SK-N-SH (cell line): ENCODE results near the gene ADAMTS9. TPM values are rescaled to one million over a fixed set of nuclear protein-coding genes. Genes with fewer than 3 reads are reported as not detected.

ENCODE experiments used
- CTCF ChIA-PET: fragments of 300-600, 350-600 bp; formaldehyde crosslinking; extraction: SDS; loops from one replicate; lab custom pipeline; 2021; lab: Yijun Ruan, JAX
- POLR2A ChIA-PET: fragments of 350-600 bp; sonication (Branson Sonifier 250); formaldehyde crosslinking; extraction: SDS; loops from one replicate; lab custom pipeline; 2020; ENCODE audit warnings: antibody characterized with exemption, inconsistent platforms; lab: Yijun Ruan, JAX
- DNase-seq: peaks from one replicate; pipeline ENCODE4 v3.0.0; 2012
- H2AFZ ChIP-seq: fragments of 200-600 bp; sonication (generic); 2 replicates; pipeline ENCODE4 v1.8.1; 2016; ENCODE audit warnings: antibody characterized with exemption, mild to moderate bottlenecking, low read depth
- H3F3A ChIP-seq: fragments of 200-600 bp; sonication (generic); replicated peaks from 2 replicates; pipeline ENCODE3; 2016; ENCODE audit warnings: antibody characterized with exemption, mild to moderate bottlenecking; ENCODE audit not compliant: insufficient read depth
- H3K27ac ChIP-seq, 2 experiments: fragments of 200-500 bp in 1 of 2; fragments of 200-600 bp in 1 of 2; sonication (Bioruptor generic) in 1 of 2; sonication (generic), shearing (Covaris generic) in 1 of 2; 2 replicates each; pipeline versions ENCODE4 v1.5.1 to v1.6.1; 2014 to 2016; ENCODE audit warnings: low read depth in 2 of 2, inconsistent platforms in 1 of 2, low read length in 1 of 2, mild to moderate bottlenecking in 1 of 2, mixed read lengths in 1 of 2
- H3K27me3 ChIP-seq: fragments of 200-600 bp; sonication (generic), shearing (Covaris generic); 2 replicates; pipeline ENCODE4 v1.6.1; 2016; ENCODE audit warnings: mixed run types; ENCODE audit not compliant: insufficient read depth
- H3K36me3 ChIP-seq, 2 experiments: fragments of 200-500 bp in 1 of 2; fragments of 200-600 bp in 1 of 2; sonication (Bioruptor generic) in 1 of 2; sonication (generic) in 1 of 2; replicated peaks in 1 of 2; 2 replicates each; pipeline versions ENCODE3 to v1.5.1; 2014 to 2016; ENCODE audit warnings: low read length in 1 of 2, mild to moderate bottlenecking in 1 of 2; ENCODE audit not compliant: insufficient read depth in 2 of 2, control insufficient read depth in 1 of 2
- H3K4me1 ChIP-seq, 2 experiments: fragments of 200-500 bp in 1 of 2; fragments of 200-600 bp in 1 of 2; sonication (Bioruptor generic) in 1 of 2; sonication (generic), shearing (Covaris generic) in 1 of 2; 2 replicates each; pipeline versions ENCODE4 v1.5.1 to v1.6.1; 2014 to 2016; ENCODE audit warnings: low read depth in 1 of 2, low read length in 1 of 2, mixed run types in 1 of 2; ENCODE audit not compliant: insufficient read depth in 2 of 2, control insufficient read depth in 1 of 2
- H3K4me2 ChIP-seq: fragments of 200-600 bp; sonication (generic), shearing (Covaris generic); 2 replicates; pipeline ENCODE4 v1.6.1; 2017; ENCODE audit warnings: mixed run types
- H3K4me3 ChIP-seq, 2 experiments: fragments of 200-500 bp in 1 of 2; fragments of 200-600 bp in 1 of 2; sonication (Bioruptor generic) in 1 of 2; sonication (generic), shearing (Covaris generic) in 1 of 2; 2 replicates each; pipeline versions ENCODE4 v1.5.1 to v1.8.1; 2014 to 2016; ENCODE audit warnings: low read depth in 2 of 2, inconsistent platforms in 1 of 2, low read length in 1 of 2, mild to moderate bottlenecking in 1 of 2, mixed read lengths in 1 of 2, moderate library complexity in 1 of 2
- H3K79me2 ChIP-seq: fragments of 200-600 bp; sonication (generic); 2 replicates; pipeline ENCODE4 v1.8.1; 2017; ENCODE audit warnings: mild to moderate bottlenecking; ENCODE audit not compliant: insufficient read depth
- H3K9ac ChIP-seq: fragments of 200-600 bp; sonication (generic); 2 replicates; pipeline ENCODE4 v1.6.1; 2017; ENCODE audit warnings: mixed run types
- H3K9me2 ChIP-seq: fragments of 200-600 bp; sonication (generic); 2 replicates; pipeline ENCODE4 v1.6.1; 2017; ENCODE audit warnings: mixed run types
- H3K9me3 ChIP-seq: fragments of 200-600 bp; sonication (generic); 2 replicates; pipeline ENCODE4 v1.6.1; 2017; ENCODE audit warnings: mixed run types, mild to moderate bottlenecking, moderate library complexity
- H4K20me1 ChIP-seq: fragments of 200-600 bp; sonication (generic); 2 replicates; pipeline ENCODE4 v1.6.1; 2017; ENCODE audit warnings: mild to moderate bottlenecking, mixed run types; ENCODE audit not compliant: insufficient read depth
- CHD2 ChIP-seq: fragments of 150-350 bp; IDR thresholded peaks from 2 replicates; pipeline ENCODE4 v1.6.1; 2018; ENCODE audit warnings: low read length; ENCODE audit not compliant: partially characterized antibody
- ELF1 ChIP-seq: IDR thresholded peaks from 2 replicates; pipeline ENCODE4 v1.4.0; 2012
- FOXJ3 ChIP-seq: sonication (generic); formaldehyde crosslinking; IDR thresholded peaks from 2 replicates; pipeline ENCODE4 v1.5.1; 2020; ENCODE audit warnings: mild to moderate bottlenecking, missing genetic modification reagents
- GATA2 ChIP-seq: sonication (generic); formaldehyde crosslinking; IDR thresholded peaks from 2 replicates; pipeline ENCODE4 v1.5.0; 2020; ENCODE audit warnings: mild to moderate bottlenecking, missing genetic modification reagents
- JUND ChIP-seq: IDR thresholded peaks from 2 replicates; pipeline ENCODE4 v1.4.0; 2012
- MEF2A ChIP-seq: IDR thresholded peaks from 2 replicates; pipeline ENCODE4 v1.4.0; 2012; ENCODE audit warnings: low read depth, borderline replicate concordance
- NFIC ChIP-seq: IDR thresholded peaks from 2 replicates; pipeline ENCODE4 v1.4.0; 2012; ENCODE audit warnings: borderline replicate concordance
- POLR2AphosphoS5 ChIP-seq: IDR thresholded peaks from 2 replicates; pipeline ENCODE4 v1.6.1; 2012; ENCODE audit warnings: low read depth, low read length
- SIN3A ChIP-seq: IDR thresholded peaks from 2 replicates; pipeline ENCODE4 v1.6.1; 2012; ENCODE audit warnings: low read depth, mild to moderate bottlenecking, low read length, moderate library complexity, borderline replicate concordance
- SMC3 ChIP-seq: IDR thresholded peaks from 2 replicates; pipeline ENCODE4 v1.6.1; 2012; ENCODE audit warnings: low read depth, low read length, improper control_type of control experiment
- TAF1 ChIP-seq: IDR thresholded peaks from 2 replicates; pipeline ENCODE4 v1.6.1; 2012; ENCODE audit warnings: low read depth, mild to moderate bottlenecking, low read length, moderate library complexity, borderline replicate concordance
- WGBS: methylation state at CpG from one replicate; pipeline ENCODE4 v1.1.6; 2017; ENCODE audit warnings: low lambda C conversion rate; 5-methylcytosine and 5-hydroxymethylcytosine counted together
- polyA plus RNA-seq, 3 experiments: library from polyadenylated mRNA; depleted of rRNA; stranded (reverse); fragments of >200 nt; gene quantifications; 2 replicates each; pipeline ENCODE4 v1.2.3, GENCODE V29; 2012
- TF ChIP-seq, protein P1 (sequence below): IDR thresholded peaks from 2 replicates; pipeline ENCODE4 v1.4.0; 2012; ENCODE audit warnings: low read depth, borderline replicate concordance
- TF ChIP-seq, protein P2 (sequence below): IDR thresholded peaks from 2 replicates; pipeline ENCODE4 v1.4.0; 2012; ENCODE audit warnings: low read depth
- TF ChIP-seq, protein P3 (sequence below): IDR thresholded peaks from 2 replicates; pipeline ENCODE4; 2012
- TF ChIP-seq, protein P4 (sequence below): fragments of 200-600 bp; sonication (generic); IDR thresholded peaks from 2 replicates; pipeline ENCODE4 v1.6.1; 2017; ENCODE audit warnings: antibody characterized with exemption, mild to moderate bottlenecking, moderate library complexity

Gene ADAMTS9
- polyA plus RNA-seq, 1 of the 3 experiments (the other 2 are of a cell fraction), result 4.1 TPM

DNA sequence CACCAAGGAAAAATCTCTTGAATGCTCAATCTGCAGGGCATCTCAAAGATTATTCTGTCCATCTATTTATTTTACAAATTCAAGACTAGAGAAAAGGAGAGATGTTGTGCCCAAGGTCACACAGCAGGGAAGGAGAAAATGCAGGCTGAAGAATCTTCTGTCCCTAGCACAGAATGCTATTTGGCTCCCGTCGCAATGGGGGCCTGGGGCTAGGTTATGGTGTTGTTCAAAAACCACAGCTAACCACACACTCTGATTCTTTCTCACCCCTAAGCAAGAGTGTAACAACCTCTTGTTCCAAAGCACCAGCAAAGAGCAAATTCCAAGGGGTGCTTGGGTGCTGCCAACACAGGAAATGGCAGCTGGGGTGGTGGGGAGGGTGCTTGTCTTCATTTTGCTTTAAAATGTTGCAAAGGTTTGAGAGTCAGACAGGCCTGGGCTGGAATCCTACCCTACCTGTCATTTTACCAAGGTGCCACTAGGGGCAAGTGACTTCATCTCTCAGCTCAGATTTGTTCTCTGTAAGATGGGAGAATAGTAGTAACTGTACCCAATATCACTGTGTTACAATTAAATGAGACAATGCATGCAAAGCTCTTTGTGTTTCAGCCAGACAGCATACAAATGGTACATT is 112.5 kb downstream of the ADAMTS9 start (continued):
- TF ChIP-seq, protein P1, sequence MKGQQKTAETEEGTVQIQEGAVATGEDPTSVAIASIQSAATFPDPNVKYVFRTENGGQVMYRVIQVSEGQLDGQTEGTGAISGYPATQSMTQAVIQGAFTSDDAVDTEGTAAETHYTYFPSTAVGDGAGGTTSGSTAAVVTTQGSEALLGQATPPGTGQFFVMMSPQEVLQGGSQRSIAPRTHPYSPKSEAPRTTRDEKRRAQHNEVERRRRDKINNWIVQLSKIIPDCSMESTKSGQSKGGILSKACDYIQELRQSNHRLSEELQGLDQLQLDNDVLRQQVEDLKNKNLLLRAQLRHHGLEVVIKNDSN, result no peak
- TF ChIP-seq, all 33 proteins: peak for 2

DNA sequence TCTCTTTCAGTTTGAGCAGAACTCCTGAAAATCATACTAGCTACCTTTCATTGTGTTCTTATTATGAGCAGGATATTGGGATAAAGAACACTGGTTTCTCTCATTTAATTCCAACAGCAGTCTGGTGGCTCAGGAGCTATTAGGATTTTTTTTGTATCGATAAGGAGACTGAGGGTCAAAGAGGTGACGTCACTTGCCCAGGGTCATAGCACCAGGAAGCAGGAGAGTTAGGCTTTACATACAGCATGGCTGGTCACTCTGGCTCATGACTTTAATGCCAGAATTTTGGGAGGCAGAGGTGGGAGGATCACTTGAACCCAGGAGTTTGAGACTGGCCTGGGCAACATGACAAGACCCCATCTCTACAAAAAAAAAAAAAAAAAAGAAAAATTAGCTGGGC is 113.6 kb downstream of the ADAMTS9 start:
- no peak overlapping the region for H2AFZ ChIP-seq
- POLR2A ChIA-PET, result no interaction called here
- no peaks in the 10 kb centered on the region for H3K9me3 ChIP-seq
- H3K27me3 ChIP-seq, result no peaks in the 10 kb centered on the region
- H3K36me3 ChIP-seq, result peaks cover 0 to 25% of the 10 kb centered on the region in 2 experiments
- H3K27ac ChIP-seq, result no peak overlapping the region
- H3K4me1 ChIP-seq, result peaks cover 0 to 15% of the 10 kb centered on the region in 2 experiments; a peak in 1 of 4 replicates
- no peaks in the 10 kb centered on the region for H4K20me1 ChIP-seq
- no peaks in the 10 kb centered on the region for H3K79me2 ChIP-seq
- WGBS, result 92% methylated on average over 2 of the region's 2 CpGs
- H3K9me2 ChIP-seq, result no peaks in the 10 kb centered on the region
- no peak overlapping the region for H3K9ac ChIP-seq
- no peak overlapping the region for H3K4me3 ChIP-seq
- TF ChIP-seq TAF1, result no peak
- no peak for TF ChIP-seq SMC3
- no peak for TF ChIP-seq SIN3A
- no peak for TF ChIP-seq ELF1
- no peak for TF ChIP-seq POLR2AphosphoS5
- TF ChIP-seq JUND, result no peak
- TF ChIP-seq GATA2 (CRISPR knock-in tag), result no peak
- TF ChIP-seq CHD2, result no peak
- no peak for TF ChIP-seq NFIC
- no peak for TF ChIP-seq MEF2A
- TF ChIP-seq, protein P2, sequence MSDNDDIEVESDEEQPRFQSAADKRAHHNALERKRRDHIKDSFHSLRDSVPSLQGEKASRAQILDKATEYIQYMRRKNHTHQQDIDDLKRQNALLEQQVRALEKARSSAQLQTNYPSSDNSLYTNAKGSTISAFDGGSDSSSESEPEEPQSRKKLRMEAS, result no peak
- TF ChIP-seq, all 33 proteins: peak for 0
- no peak for DNase-seq
- H3F3A ChIP-seq, result no peaks in the 10 kb centered on the region
- CTCF ChIA-PET, result interaction anchor here (0.9 to 2.2 kb wide), 9 partner anchors 11 to 44 kb away, joined by 3 to 14 read pairs (median 6); no protein-coding TSS in a partner anchor
- no peak overlapping the region for H3K4me2 ChIP-seq

DNA sequence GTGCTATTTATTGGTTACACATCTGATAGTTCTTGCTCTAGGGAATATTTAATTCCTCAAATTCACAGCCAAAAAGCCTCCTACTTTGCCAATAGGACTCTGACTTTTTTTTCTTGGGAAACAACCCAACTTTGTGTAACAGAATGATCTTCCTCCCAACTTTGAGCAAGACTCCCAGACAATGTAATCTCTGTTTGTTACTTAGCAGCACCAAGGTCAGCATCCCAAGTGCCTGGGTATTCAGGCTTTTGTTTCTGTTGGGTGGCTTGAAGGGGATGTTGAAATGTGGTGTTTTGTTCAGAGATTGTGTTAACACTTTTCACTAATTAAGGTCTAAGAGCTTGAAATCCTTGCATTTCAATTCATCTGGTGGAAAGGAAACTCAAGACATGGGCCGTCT is 115.8 kb downstream of the ADAMTS9 start:
- Histone ChIP-seq H3K27me3 (no peaks in the 10 kb centered on the region), H3K9me3 (no peaks in the 10 kb centered on the region), H3K27ac (peak overlapping the region in 1 of 2 experiments; percentile 19; a peak in 1 of 4 replicates), H3K4me3 (no peak overlapping the region), H2AFZ (no peak overlapping the region), H4K20me1 (no peaks in the 10 kb centered on the region), H3K79me2 (no peaks in the 10 kb centered on the region), H3K4me1 (peaks cover 0 to 16% of the 10 kb centered on the region in 2 experiments; a peak in 1 of 4 replicates), H3K4me2 (no peak overlapping the region), H3K36me3 (peaks cover 0 to 24% of the 10 kb centered on the region in 2 experiments), H3K9me2 (no peaks in the 10 kb centered on the region), H3K9ac (no peak overlapping the region), H3F3A (no peaks in the 10 kb centered on the region)
- CTCF ChIA-PET, result no interaction called here
- WGBS, result 80% methylated on average over 1 of the region's 1 CpG
- DNase-seq, result no peak
- TF ChIP-seq JUND, result no peak
- no peak for TF ChIP-seq GATA2 (CRISPR knock-in tag)
- TF ChIP-seq SIN3A, result no peak
- no peak for TF ChIP-seq FOXJ3 (CRISPR knock-in tag)
- TF ChIP-seq, protein P3, sequence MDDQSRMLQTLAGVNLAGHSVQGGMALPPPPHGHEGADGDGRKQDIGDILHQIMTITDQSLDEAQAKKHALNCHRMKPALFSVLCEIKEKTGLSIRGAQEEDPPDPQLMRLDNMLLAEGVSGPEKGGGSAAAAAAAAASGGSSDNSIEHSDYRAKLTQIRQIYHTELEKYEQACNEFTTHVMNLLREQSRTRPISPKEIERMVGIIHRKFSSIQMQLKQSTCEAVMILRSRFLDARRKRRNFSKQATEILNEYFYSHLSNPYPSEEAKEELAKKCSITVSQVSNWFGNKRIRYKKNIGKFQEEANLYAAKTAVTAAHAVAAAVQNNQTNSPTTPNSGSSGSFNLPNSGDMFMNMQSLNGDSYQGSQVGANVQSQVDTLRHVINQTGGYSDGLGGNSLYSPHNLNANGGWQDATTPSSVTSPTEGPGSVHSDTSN, result no peak
- TF ChIP-seq, protein P4, sequence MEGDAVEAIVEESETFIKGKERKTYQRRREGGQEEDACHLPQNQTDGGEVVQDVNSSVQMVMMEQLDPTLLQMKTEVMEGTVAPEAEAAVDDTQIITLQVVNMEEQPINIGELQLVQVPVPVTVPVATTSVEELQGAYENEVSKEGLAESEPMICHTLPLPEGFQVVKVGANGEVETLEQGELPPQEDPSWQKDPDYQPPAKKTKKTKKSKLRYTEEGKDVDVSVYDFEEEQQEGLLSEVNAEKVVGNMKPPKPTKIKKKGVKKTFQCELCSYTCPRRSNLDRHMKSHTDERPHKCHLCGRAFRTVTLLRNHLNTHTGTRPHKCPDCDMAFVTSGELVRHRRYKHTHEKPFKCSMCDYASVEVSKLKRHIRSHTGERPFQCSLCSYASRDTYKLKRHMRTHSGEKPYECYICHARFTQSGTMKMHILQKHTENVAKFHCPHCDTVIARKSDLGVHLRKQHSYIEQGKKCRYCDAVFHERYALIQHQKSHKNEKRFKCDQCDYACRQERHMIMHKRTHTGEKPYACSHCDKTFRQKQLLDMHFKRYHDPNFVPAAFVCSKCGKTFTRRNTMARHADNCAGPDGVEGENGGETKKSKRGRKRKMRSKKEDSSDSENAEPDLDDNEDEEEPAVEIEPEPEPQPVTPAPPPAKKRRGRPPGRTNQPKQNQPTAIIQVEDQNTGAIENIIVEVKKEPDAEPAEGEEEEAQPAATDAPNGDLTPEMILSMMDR, result no peak
- POLR2A ChIA-PET, result no interaction called here
